ENCODE measurements around the gene PIEZO1. TPM values are rescaled to one million over a fixed set of nuclear protein-coding genes. Genes with fewer than 3 reads are reported as not detected.

Gene PIEZO1
- total and polyA plus RNA-seq, 10 of the 15 experiments (the other 5 are each of a cell fraction or from before 2014, with no cell fraction given) = 1.3 to 169 (median 33.4) TPM

- TF ChIP-seq ZBTB4 (CRISPR knock-in tag; IDR thresholded peaks at IDR 0.05) = no peak
- peak; percentile 46 for TF ChIP-seq ZNF687 (IDR thresholded peaks at IDR 0.05)
- TF ChIP-seq RB1 (IDR thresholded peaks at IDR 0.05; ENCODE audit: borderline replicate concordance) = 0 out of 2 replicates have a peak, but pooled peaks have one; percentile 43
- no peak for TF ChIP-seq BCL11A (IDR thresholded peaks at IDR 0.05; ENCODE audit: low read depth, low read length)
- TF ChIP-seq HCFC1 (IDR thresholded peaks at IDR 0.05; ENCODE audit: low read length) = peak; percentile 52
- no peak for TF ChIP-seq ZNF622 (IDR thresholded peaks at IDR 0.05)
- no peak for TF ChIP-seq FOS (IDR thresholded peaks at IDR 0.05; ENCODE audit: borderline replicate concordance, extremely low read depth, insufficient read length)
- no peak for TF ChIP-seq ZNF384 (IDR thresholded peaks at IDR 0.05; ENCODE audit: borderline replicate concordance, low read depth, low read length)
- TF ChIP-seq MYC (IDR thresholded peaks at IDR 0.05; ENCODE audit: insufficient read depth, insufficient read length, insufficient replicate concordance, low read length, severe bottlenecking) = no peak
- TF ChIP-seq NR2C2 (IDR thresholded peaks at IDR 0.05; ENCODE audit: borderline replicate concordance, control insufficient read depth, insufficient read length, low read depth) = no peak
- no peak for TF ChIP-seq NR2F1 (conservative IDR thresholded peaks at IDR 0.05)
- TF ChIP-seq HDAC2 (IDR thresholded peaks at IDR 0.05) = no peak
- peak; percentile 96 for TF ChIP-seq USF1 (IDR thresholded peaks at IDR 0.05; ENCODE audit: borderline replicate concordance, extremely low read length, insufficient read depth, low read depth, low read length)
These were observed 26.1 kb upstream of the PIEZO1 start (continued) for GRCh38 chr16:88810912-88811768.

Measured in GM12878 (cell line).